HepG2 (cell line): ENCODE results near the gene THOC1.

ENCODE experiments used
- ARID5B ChIP-seq: IDR thresholded peaks from 2 replicates; pipeline ENCODE4 v1.4.0; 2020; ENCODE audit warnings: mild to moderate bottlenecking, missing genetic modification reagents
- EP300 ChIP-seq, 3 experiments: sonication (generic) in 1 of 3; formaldehyde crosslinking in 1 of 3; IDR thresholded peaks; 2 replicates each; pipeline versions ENCODE4 v1.5.1 to v1.6.1; 2011 to 2020; ENCODE audit warnings: low read depth in 2 of 3, low read length in 2 of 3, borderline replicate concordance in 1 of 3, improper control_type of control experiment in 1 of 3, mild to moderate bottlenecking in 1 of 3, missing genetic modification reagents in 1 of 3, moderate library complexity in 1 of 3
- GFI1 ChIP-seq: sonication (generic); formaldehyde crosslinking; IDR thresholded peaks from 2 replicates; pipeline ENCODE4 v1.5.0; 2020; ENCODE audit warnings: missing genetic modification reagents, mild to moderate bottlenecking, borderline replicate concordance
- JUND ChIP-seq: sonication (generic); formaldehyde crosslinking; IDR thresholded peaks from 2 replicates; pipeline ENCODE4 v1.8.0; 2022; ENCODE audit warnings: mild to moderate bottlenecking, missing genetic modification reagents
- KDM1A ChIP-seq: IDR thresholded peaks from 2 replicates; pipeline ENCODE4 v1.6.1; 2016; ENCODE audit warnings: missing compliant biosample characterization
- KMT2B ChIP-seq: IDR thresholded peaks from 2 replicates; pipeline ENCODE4 v1.6.1; 2016; ENCODE audit warnings: missing genetic modification reagents, missing compliant biosample characterization
- MAFF ChIP-seq: IDR thresholded peaks from 2 replicates; pipeline ENCODE4 v1.6.1; 2011; ENCODE audit warnings: low read depth, low read length, improper control_type of control experiment
- ZFP90 ChIP-seq: sonication (generic); formaldehyde crosslinking; IDR thresholded peaks from 2 replicates; pipeline ENCODE4 v1.8.0; 2022; ENCODE audit warnings: missing genetic modification reagents, mild to moderate bottlenecking, inconsistent platforms, borderline replicate concordance
- ZNF432 ChIP-seq: sonication (generic); formaldehyde crosslinking; IDR thresholded peaks from 2 replicates; pipeline ENCODE4 v1.5.0; 2020; ENCODE audit warnings: missing genetic modification reagents, mild to moderate bottlenecking, borderline replicate concordance

- TF ChIP-seq KMT2B (CRISPR knock-in tag) (no peak), ZNF432 (CRISPR knock-in tag) (no peak), JUND (no peak), ZFP90 (CRISPR knock-in tag) (no peak), MAFF (no peak), GFI1 (no peak), KDM1A (CRISPR knock-in tag) (no peak), ARID5B (no peak), EP300 (IDR thresholded peaks at IDR 0.05; ENCODE audit: low read depth in 2 of 2, low read length in 2 of 2) (no peak), EP300 (CRISPR knock-in tag; IDR thresholded peaks at IDR 0.05; ENCODE audit: borderline replicate concordance) (no peak)
Measured at GRCh38 chr18:316393-316792, 48.5 kb upstream of the THOC1 start.
